GM19239 (cell line): ENCODE data around the gene FOXN1.

Source experiments
- DNase-seq: peaks from one replicate; pipeline ENCODE4 v3.0.0; 2011; ENCODE audit warnings: low spot score; ENCODE audit not compliant: insufficient read length
- FAIRE-seq: peaks from 2 replicates; lab custom pipeline; 2011; peaks lifted over from hg19 to GRCh38; lab: Jason Lieb, UNC

Gene FOXN1

GRCh38 chr17:28476076-28476865 lies 29.9 kb upstream of the FOXN1 start:
- no peak for FAIRE-seq
- no peak for DNase-seq

- no peak for FAIRE-seq
- DNase-seq: no peak
Observed at GRCh38 chr17:28477928-28478327, 28.2 kb upstream of the FOXN1 start.

GRCh38 chr17:28478712-28479615 lies 27.2 kb upstream of the FOXN1 start:
- FAIRE-seq (no peak), DNase-seq (no peak)

- FAIRE-seq (no peak), DNase-seq (no peak)
Observed at GRCh38 chr17:28480278-28480677, 25.9 kb upstream of the FOXN1 start.

- DNase-seq (no peak), FAIRE-seq (no peak)
Observed at GRCh38 chr17:28480799-28481571, 25.2 kb upstream of the FOXN1 start.

GRCh38 chr17:28482551-28483199 lies 23.5 kb upstream of the FOXN1 start:
- FAIRE-seq (no peak), DNase-seq (no peak)

- FAIRE-seq: peak; percentile 97
- DNase-seq: no peak
Observed at GRCh38 chr17:28484296-28484695, 21.9 kb upstream of the FOXN1 start.

GRCh38 chr17:28485049-28485448 lies 21.1 kb upstream of the FOXN1 start:
- no peak for DNase-seq
- FAIRE-seq: no peak

GRCh38 chr17:28487881-28488532 lies 18.1 kb upstream of the FOXN1 start:
- FAIRE-seq (no peak), DNase-seq (no peak)

GRCh38 chr17:28488533-28489276 lies 17.4 kb upstream of the FOXN1 start:
- DNase-seq (no peak), FAIRE-seq (no peak)

- FAIRE-seq (no peak), DNase-seq (no peak)
Observed at GRCh38 chr17:28491286-28491685, 14.9 kb upstream of the FOXN1 start.

- FAIRE-seq (no peak), DNase-seq (no peak)
Observed at GRCh38 chr17:28491860-28492259, 14.3 kb upstream of the FOXN1 start.

GRCh38 chr17:28492352-28493310 lies 13.5 kb upstream of the FOXN1 start:
- DNase-seq (no peak), FAIRE-seq (no peak)

GRCh38 chr17:28493460-28493859 lies 12.7 kb upstream of the FOXN1 start:
- FAIRE-seq (no peak), DNase-seq (no peak)

- DNase-seq: peak; percentile 85
- peak; percentile 81 for FAIRE-seq
Observed at GRCh38 chr17:28494445-28495188, 11.5 kb upstream of the FOXN1 start.

- DNase-seq (no peak), FAIRE-seq (no peak)
Observed at GRCh38 chr17:28495635-28496034, 10.5 kb upstream of the FOXN1 start.

GRCh38 chr17:28497931-28498330 lies 8.2 kb upstream of the FOXN1 start:
- DNase-seq (no peak), FAIRE-seq (no peak)
